HepG2 (cell line): ENCODE data around the gene PASK.

Experiments used
- CBFB ChIP-seq: sonication (generic); formaldehyde crosslinking; IDR thresholded peaks from 2 replicates; pipeline ENCODE4 v1.4.0; 2020; ENCODE audit warnings: missing genetic modification reagents
- CBX2 ChIP-seq, 2 experiments: fragments of 200-600 bp in 1 of 2; sonication (generic); formaldehyde crosslinking in 1 of 2; IDR thresholded peaks; 2 replicates each; pipeline versions ENCODE4 v1.7.0 to v1.8.1; 2018 to 2022; ENCODE audit warnings: low read depth in 2 of 2, low read length in 1 of 2, mild to moderate bottlenecking in 1 of 2, missing genetic modification reagents in 1 of 2
- CTCF ChIP-seq: sonication (generic); formaldehyde crosslinking; IDR thresholded peaks from 2 replicates; pipeline ENCODE4 v1.5.0; 2020; ENCODE audit warnings: mild to moderate bottlenecking, missing genetic modification reagents, moderate library complexity
- GABPA ChIP-seq, 2 experiments: IDR thresholded peaks; 2 replicates each; pipeline ENCODE4 v1.6.1; 2011 to 2016; ENCODE audit warnings: low read depth in 2 of 2, low read length in 1 of 2, missing biosample characterization in 1 of 2, missing genetic modification characterization in 1 of 2
- GMEB1 ChIP-seq: sonication (generic); formaldehyde crosslinking; IDR thresholded peaks from 2 replicates; pipeline ENCODE4 v1.5.1; 2020; ENCODE audit warnings: missing genetic modification reagents, mild to moderate bottlenecking, borderline replicate concordance
- HBP1 ChIP-seq: IDR thresholded peaks from 2 replicates; pipeline ENCODE4 v1.6.1; 2016; ENCODE audit warnings: low read depth, control low read depth
- IRF1 ChIP-seq: sonication (generic); formaldehyde crosslinking; IDR thresholded peaks from 2 replicates; pipeline ENCODE4 v1.4.0; 2020; ENCODE audit warnings: low read depth, mild to moderate bottlenecking, missing genetic modification reagents
- MAX ChIP-seq: IDR thresholded peaks from 2 replicates; pipeline ENCODE4 v1.6.1; 2012; ENCODE audit warnings: inconsistent platforms
- PREB ChIP-seq: sonication (generic); formaldehyde crosslinking; IDR thresholded peaks from 2 replicates; pipeline ENCODE4 v1.4.0; 2020; ENCODE audit warnings: missing genetic modification reagents
- RBM22 ChIP-seq: fragments of 200-400 bp; formaldehyde crosslinking; optimal IDR thresholded peaks from 2 replicates; pipeline ENCODE3; 2017; ENCODE audit warnings: mild to moderate bottlenecking, low read length, moderate library complexity
- ZBTB7A ChIP-seq: sonication (generic); formaldehyde crosslinking; IDR thresholded peaks from 2 replicates; pipeline ENCODE4 v1.8.0; 2022; ENCODE audit warnings: mild to moderate bottlenecking, missing genetic modification reagents

- TF ChIP-seq RBM22, result no peak
- no peak for TF ChIP-seq ZBTB7A (CRISPR knock-in tag)
- TF ChIP-seq HBP1 (CRISPR knock-in tag), result no peak
- no peak for TF ChIP-seq CTCF (CRISPR knock-in tag)
- no peak for TF ChIP-seq PREB
- no peak for TF ChIP-seq IRF1 (CRISPR knock-in tag)
- no peak for TF ChIP-seq CBX2 (IDR thresholded peaks at IDR 0.05; ENCODE audit: low read depth, low read length)
- TF ChIP-seq CBX2 (CRISPR knock-in tag; IDR thresholded peaks at IDR 0.05; ENCODE audit: low read depth), result no peak
- no peak for TF ChIP-seq MAX
- no peak for TF ChIP-seq GABPA (IDR thresholded peaks at IDR 0.05; ENCODE audit: low read depth, low read length)
- TF ChIP-seq GABPA (CRISPR knock-in tag; IDR thresholded peaks at IDR 0.05; ENCODE audit: low read depth), result no peak
- TF ChIP-seq GMEB1 (CRISPR knock-in tag), result no peak
- no peak for TF ChIP-seq CBFB (CRISPR knock-in tag)
Observed at GRCh38 chr2:241187101-241187917, 38.0 kb upstream of the PASK start.
